ENCODE data around the gene C3orf20. TPM values are rescaled to one million over a fixed set of nuclear protein-coding genes. Genes with fewer than 3 reads are reported as not detected.
A peak's percentile ranks its signal among the peaks of the same experiment; 100 is the strongest.

Gene C3orf20
- total RNA-seq, 1 experiment from 2014 or later, result not detected

- H3K27ac ChIP-seq (ENCODE audit: low read length), result peak overlapping the region; percentile 88
- TF ChIP-seq, protein P1, sequence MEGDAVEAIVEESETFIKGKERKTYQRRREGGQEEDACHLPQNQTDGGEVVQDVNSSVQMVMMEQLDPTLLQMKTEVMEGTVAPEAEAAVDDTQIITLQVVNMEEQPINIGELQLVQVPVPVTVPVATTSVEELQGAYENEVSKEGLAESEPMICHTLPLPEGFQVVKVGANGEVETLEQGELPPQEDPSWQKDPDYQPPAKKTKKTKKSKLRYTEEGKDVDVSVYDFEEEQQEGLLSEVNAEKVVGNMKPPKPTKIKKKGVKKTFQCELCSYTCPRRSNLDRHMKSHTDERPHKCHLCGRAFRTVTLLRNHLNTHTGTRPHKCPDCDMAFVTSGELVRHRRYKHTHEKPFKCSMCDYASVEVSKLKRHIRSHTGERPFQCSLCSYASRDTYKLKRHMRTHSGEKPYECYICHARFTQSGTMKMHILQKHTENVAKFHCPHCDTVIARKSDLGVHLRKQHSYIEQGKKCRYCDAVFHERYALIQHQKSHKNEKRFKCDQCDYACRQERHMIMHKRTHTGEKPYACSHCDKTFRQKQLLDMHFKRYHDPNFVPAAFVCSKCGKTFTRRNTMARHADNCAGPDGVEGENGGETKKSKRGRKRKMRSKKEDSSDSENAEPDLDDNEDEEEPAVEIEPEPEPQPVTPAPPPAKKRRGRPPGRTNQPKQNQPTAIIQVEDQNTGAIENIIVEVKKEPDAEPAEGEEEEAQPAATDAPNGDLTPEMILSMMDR (conservative IDR thresholded peaks at IDR 0.05; ENCODE audit: low read depth, low read length), result peak; percentile 92
- no peak for TF ChIP-seq EZH2 (IDR thresholded peaks at IDR 0.05; ENCODE audit: low read length, unreplicated experiment)
- no peaks in the 10 kb centered on the region for H3F3A ChIP-seq (ENCODE audit: low read length, unreplicated experiment)
- no peaks in the 10 kb centered on the region for H3K79me2 ChIP-seq (ENCODE audit: low read length)
- ChIA-PET POLR2A (ENCODE audit: unreplicated experiment) (no interaction called here), CTCF (no interaction called here)
- no peaks in the 10 kb centered on the region for H3K9me3 ChIP-seq (ENCODE audit: low read length)
- ATAC-seq (peak; percentile 42), DNase-seq (peak; percentile 65)
- intact Hi-C loops (cut with micrococcal nuclease), result no loop called here
- no peaks in the 10 kb centered on the region for H4K20me1 ChIP-seq (ENCODE audit: low read length)
- peak overlapping the region; percentile 21; the same call in 1 of the 2 replicates for H3K9ac ChIP-seq (ENCODE audit: low read length)
- H3K9me2 ChIP-seq (replicated peaks; ENCODE audit: low read length), result no peaks in the 10 kb centered on the region
- H3K27me3 ChIP-seq (ENCODE audit: low read length), result no peaks in the 10 kb centered on the region
- no peak overlapping the region for H2AFZ ChIP-seq (ENCODE audit: low read length)
- no peak overlapping the region for H3K4me2 ChIP-seq (ENCODE audit: low read length)
- H3K4me1 ChIP-seq (ENCODE audit: insufficient read depth, low read length), result peaks cover 32% of the 10 kb centered on the region
- no TSS peak for BruUV-seq (replicated peaks)
- H3K4me3 ChIP-seq (ENCODE audit: low read length), result no peak overlapping the region
- no peaks in the 10 kb centered on the region for H3K36me3 ChIP-seq (ENCODE audit: low read depth, low read length)
Measured at GRCh38 chr3:14633819-14634424, 41.0 kb upstream of the C3orf20 start.

GRCh38 chr3:14634763-14635400 is 40.1 kb upstream of the C3orf20 start:
- peak overlapping the region; percentile 49; the same call in 1 of the 2 replicates for H3K9ac ChIP-seq (ENCODE audit: low read length)
- ChIA-PET POLR2A (ENCODE audit: unreplicated experiment) (no interaction called here), CTCF (no interaction called here)
- no peaks in the 10 kb centered on the region for H3K27me3 ChIP-seq (ENCODE audit: low read length)
- peak overlapping the region; percentile 27 for H3K4me2 ChIP-seq (ENCODE audit: low read length)
- no TSS peak for BruUV-seq (replicated peaks)
- intact Hi-C loops (cut with micrococcal nuclease), result no loop called here
- no peaks in the 10 kb centered on the region for H3K9me3 ChIP-seq (ENCODE audit: low read length)
- ATAC-seq, result peak; percentile 81
- peak overlapping the region; percentile 11; the same call in 1 of the 2 replicates for H2AFZ ChIP-seq (ENCODE audit: low read length)
- peaks cover 36% of the 10 kb centered on the region for H3K4me1 ChIP-seq (ENCODE audit: insufficient read depth, low read length)
- no peak overlapping the region for H3K4me3 ChIP-seq (ENCODE audit: low read length)
- H3K27ac ChIP-seq (ENCODE audit: low read length), result peak overlapping the region; percentile 88
- H3F3A ChIP-seq (ENCODE audit: low read length, unreplicated experiment), result no peaks in the 10 kb centered on the region
- DNase-seq, result peak; percentile 83
- TF ChIP-seq EZH2 (IDR thresholded peaks at IDR 0.05; ENCODE audit: low read length, unreplicated experiment) (no peak), EZH2phosphoT487 (IDR thresholded peaks at IDR 0.05; ENCODE audit: borderline replicate concordance, low read length) (no peak)
- TF ChIP-seq, protein P1 (conservative IDR thresholded peaks at IDR 0.05; ENCODE audit: low read depth, low read length), result no peak
- H3K79me2 ChIP-seq (ENCODE audit: low read length), result no peaks in the 10 kb centered on the region
- no peaks in the 10 kb centered on the region for H3K36me3 ChIP-seq (ENCODE audit: low read depth, low read length)
- no peaks in the 10 kb centered on the region for H3K9me2 ChIP-seq (replicated peaks; ENCODE audit: low read length)
- H4K20me1 ChIP-seq (ENCODE audit: low read length), result no peaks in the 10 kb centered on the region

- Histone ChIP-seq H3K79me2 (ENCODE audit: low read length) (no peaks in the 10 kb centered on the region), H3K4me1 (ENCODE audit: insufficient read depth, low read length) (peaks cover 49% of the 10 kb centered on the region), H3K9me3 (ENCODE audit: low read length) (no peaks in the 10 kb centered on the region), H4K20me1 (ENCODE audit: low read length) (no peaks in the 10 kb centered on the region), H2AFZ (ENCODE audit: low read length) (no peak overlapping the region), H3K4me3 (ENCODE audit: low read length) (no peak overlapping the region), H3K27me3 (ENCODE audit: low read length) (no peaks in the 10 kb centered on the region), H3K4me2 (ENCODE audit: low read length) (no peak overlapping the region), H3K27ac (ENCODE audit: low read length) (no peak overlapping the region), H3K36me3 (ENCODE audit: low read depth, low read length) (no peaks in the 10 kb centered on the region), H3K9me2 (replicated peaks; ENCODE audit: low read length) (no peaks in the 10 kb centered on the region), H3F3A (ENCODE audit: low read length, unreplicated experiment) (no peaks in the 10 kb centered on the region), H3K9ac (ENCODE audit: low read length) (no peak overlapping the region)
- no TSS peak for BruUV-seq (replicated peaks)
- ATAC-seq, result no peak
- TF ChIP-seq, protein P1 (conservative IDR thresholded peaks at IDR 0.05; ENCODE audit: low read depth, low read length), result no peak
- TF ChIP-seq EZH2phosphoT487 (IDR thresholded peaks at IDR 0.05; ENCODE audit: borderline replicate concordance, low read length) (no peak), EZH2 (IDR thresholded peaks at IDR 0.05; ENCODE audit: low read length, unreplicated experiment) (no peak)
- no peak for DNase-seq
- CTCF ChIA-PET, result no interaction called here
- POLR2A ChIA-PET (ENCODE audit: unreplicated experiment), result no interaction called here
- intact Hi-C loops (cut with micrococcal nuclease), result no loop called here
Measured at GRCh38 chr3:14636496-14637087, 38.3 kb upstream of the C3orf20 start.

Data from PC-3 (cell line).